ENCODE measurements around the gene RAB31. TPM values are rescaled to one million over a fixed set of nuclear protein-coding genes. Genes with fewer than 3 reads are reported as not detected.

RAB31 gene
- total RNA-seq, 3 donors from 2014 or later, result 12.8 to 58.5 (median 27.4) TPM

GRCh38 chr18:9824474-9824832, 116.4 kb downstream of the RAB31 start:
- H3K9me3 ChIP-seq, result no peaks in the 10 kb centered on the region
- no peak overlapping the region for H3K4me3 ChIP-seq
- ATAC-seq (no peak), DNase-seq (no peak)
- TF ChIP-seq, protein P1, sequence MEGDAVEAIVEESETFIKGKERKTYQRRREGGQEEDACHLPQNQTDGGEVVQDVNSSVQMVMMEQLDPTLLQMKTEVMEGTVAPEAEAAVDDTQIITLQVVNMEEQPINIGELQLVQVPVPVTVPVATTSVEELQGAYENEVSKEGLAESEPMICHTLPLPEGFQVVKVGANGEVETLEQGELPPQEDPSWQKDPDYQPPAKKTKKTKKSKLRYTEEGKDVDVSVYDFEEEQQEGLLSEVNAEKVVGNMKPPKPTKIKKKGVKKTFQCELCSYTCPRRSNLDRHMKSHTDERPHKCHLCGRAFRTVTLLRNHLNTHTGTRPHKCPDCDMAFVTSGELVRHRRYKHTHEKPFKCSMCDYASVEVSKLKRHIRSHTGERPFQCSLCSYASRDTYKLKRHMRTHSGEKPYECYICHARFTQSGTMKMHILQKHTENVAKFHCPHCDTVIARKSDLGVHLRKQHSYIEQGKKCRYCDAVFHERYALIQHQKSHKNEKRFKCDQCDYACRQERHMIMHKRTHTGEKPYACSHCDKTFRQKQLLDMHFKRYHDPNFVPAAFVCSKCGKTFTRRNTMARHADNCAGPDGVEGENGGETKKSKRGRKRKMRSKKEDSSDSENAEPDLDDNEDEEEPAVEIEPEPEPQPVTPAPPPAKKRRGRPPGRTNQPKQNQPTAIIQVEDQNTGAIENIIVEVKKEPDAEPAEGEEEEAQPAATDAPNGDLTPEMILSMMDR (IDR thresholded peaks at IDR 0.05), result no peak
- intact Hi-C loops (cut with DNase I, micrococcal nuclease), result no loop called here
- H3K36me3 ChIP-seq (ENCODE audit: low read depth), result no peaks in the 10 kb centered on the region
- peaks cover 17% of the 10 kb centered on the region for H3K4me1 ChIP-seq (ENCODE audit: low read depth)

- intact Hi-C loops (cut with DNase I, micrococcal nuclease), result loop anchor here in 1 of 2 donors (5.0 kb wide), 1 partner anchor 97 kb away; no protein-coding TSS in a partner anchor
- Histone ChIP-seq H3K4me1 (ENCODE audit: low read depth) (peaks cover 17% of the 10 kb centered on the region), H3K4me3 (no peak overlapping the region), H3K36me3 (ENCODE audit: low read depth) (no peaks in the 10 kb centered on the region), H3K9me3 (no peaks in the 10 kb centered on the region)
- DNase-seq (no peak), ATAC-seq (peak; percentile 5)
- TF ChIP-seq, protein P1 (IDR thresholded peaks at IDR 0.05), result no peak
Observed at GRCh38 chr18:9824952-9825371, 116.9 kb downstream of the RAB31 start.

GRCh38 chr18:9825571-9826073, 117.5 kb downstream of the RAB31 start:
- intact Hi-C loops (cut with DNase I, micrococcal nuclease), result loop anchor here in 1 of 2 donors (5.0 kb wide), 1 partner anchor 97 kb away; no protein-coding TSS in a partner anchor
- peak in 1 of 3 donors; percentile 83 for DNase-seq
- TF ChIP-seq, protein P1 (IDR thresholded peaks at IDR 0.05), result no peak
- peak; percentile 95 for ATAC-seq
- Histone ChIP-seq H3K36me3 (ENCODE audit: low read depth) (no peaks in the 10 kb centered on the region), H3K9me3 (no peaks in the 10 kb centered on the region), H3K4me3 (no peak overlapping the region), H3K4me1 (ENCODE audit: low read depth) (peaks cover 17% of the 10 kb centered on the region)

DNA sequence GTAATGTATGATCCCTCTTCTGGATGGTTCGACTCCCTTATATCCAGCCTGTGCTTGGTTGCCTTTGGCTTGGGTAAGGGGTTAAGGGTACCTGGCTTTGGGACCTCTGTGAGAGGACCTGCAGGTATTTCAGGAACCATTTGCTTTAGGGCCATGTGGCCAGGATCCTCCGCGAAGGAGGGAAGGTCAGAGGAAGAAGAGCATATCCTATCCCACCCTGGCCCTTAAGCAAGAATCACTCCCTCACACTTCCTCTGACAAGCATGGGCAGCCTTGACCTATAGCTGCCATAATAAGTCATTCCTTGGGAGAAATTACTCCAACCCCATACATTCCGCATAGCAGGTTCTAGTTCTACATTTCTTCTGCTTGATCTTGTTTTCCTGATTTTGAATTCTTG, 118.6 kb downstream of the RAB31 start:
- peaks cover 17% of the 10 kb centered on the region for H3K4me1 ChIP-seq (ENCODE audit: low read depth)
- ATAC-seq (no peak), DNase-seq (no peak)
- H3K36me3 ChIP-seq (ENCODE audit: low read depth), result no peaks in the 10 kb centered on the region
- intact Hi-C loops (cut with DNase I, micrococcal nuclease), result loop anchor here in 1 of 2 donors (5.0 kb wide), 1 partner anchor 96 kb away; no protein-coding TSS in a partner anchor
- no peaks in the 10 kb centered on the region for H3K9me3 ChIP-seq
- H3K4me3 ChIP-seq, result no peak overlapping the region
- TF ChIP-seq, protein P1 (IDR thresholded peaks at IDR 0.05), result no peak

DNA sequence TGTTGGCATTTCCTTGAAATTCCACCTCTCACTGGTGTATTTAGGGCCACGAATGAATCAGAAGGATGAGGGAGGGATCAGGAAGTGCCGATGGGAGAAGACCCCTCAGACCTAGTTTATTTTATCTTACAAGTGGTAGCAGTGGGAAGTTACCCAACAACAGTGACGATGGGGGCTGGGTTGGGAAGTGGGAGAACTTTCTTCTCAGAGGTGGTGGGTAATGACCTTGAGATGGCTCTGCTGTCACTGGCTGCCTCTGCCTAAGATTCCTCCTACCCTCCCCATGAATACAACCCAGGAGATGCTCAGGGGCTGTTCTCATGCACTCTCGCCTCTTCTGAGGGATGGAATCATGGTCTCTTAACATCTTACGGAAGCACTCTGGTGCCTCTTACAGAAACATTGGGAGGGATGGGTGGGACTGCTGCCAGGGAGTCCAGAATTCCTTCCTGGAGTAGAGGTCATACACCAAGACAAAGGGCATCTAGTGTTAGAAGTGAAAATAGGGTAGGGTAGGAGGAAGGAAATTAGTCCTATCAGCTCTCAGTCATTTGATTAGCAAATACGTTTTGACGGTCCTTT, 119.2 kb downstream of the RAB31 start:
- H3K4me1 ChIP-seq (ENCODE audit: low read depth), result peaks cover 17% of the 10 kb centered on the region
- H3K36me3 ChIP-seq (ENCODE audit: low read depth), result no peaks in the 10 kb centered on the region
- ATAC-seq (no peak), DNase-seq (no peak)
- no peaks in the 10 kb centered on the region for H3K9me3 ChIP-seq
- H3K4me3 ChIP-seq, result no peak overlapping the region
- TF ChIP-seq, protein P1 (IDR thresholded peaks at IDR 0.05), result no peak
- intact Hi-C loops (cut with DNase I, micrococcal nuclease), result loop anchor here in 1 of 2 donors (5.0 kb wide), 1 partner anchor 95 kb away; no protein-coding TSS in a partner anchor

Measured in mucosa of descending colon (tissue), 3 donors.